Stimulated activated CD4-positive, alpha-beta T cell treated with anti-CD3 and anti-CD28 coated beads, Interleukin-2, amount 100 ng/mL, for 48 hours (primary cell): ENCODE data around the gene HECW1.
A peak's percentile ranks its signal among the peaks of the same experiment; 100 is the strongest.
"Not testable (repeated sequence)": the region's sequence is repeated elsewhere in the genome, so short reads cannot be mapped to it uniquely, and the experiment has no call there.

Source experiments
- DNase-seq, 2 donors: peaks; one replicate each; pipeline ENCODE4 v3.0.0-alpha.2; 2020

The HECW1 gene

DNA sequence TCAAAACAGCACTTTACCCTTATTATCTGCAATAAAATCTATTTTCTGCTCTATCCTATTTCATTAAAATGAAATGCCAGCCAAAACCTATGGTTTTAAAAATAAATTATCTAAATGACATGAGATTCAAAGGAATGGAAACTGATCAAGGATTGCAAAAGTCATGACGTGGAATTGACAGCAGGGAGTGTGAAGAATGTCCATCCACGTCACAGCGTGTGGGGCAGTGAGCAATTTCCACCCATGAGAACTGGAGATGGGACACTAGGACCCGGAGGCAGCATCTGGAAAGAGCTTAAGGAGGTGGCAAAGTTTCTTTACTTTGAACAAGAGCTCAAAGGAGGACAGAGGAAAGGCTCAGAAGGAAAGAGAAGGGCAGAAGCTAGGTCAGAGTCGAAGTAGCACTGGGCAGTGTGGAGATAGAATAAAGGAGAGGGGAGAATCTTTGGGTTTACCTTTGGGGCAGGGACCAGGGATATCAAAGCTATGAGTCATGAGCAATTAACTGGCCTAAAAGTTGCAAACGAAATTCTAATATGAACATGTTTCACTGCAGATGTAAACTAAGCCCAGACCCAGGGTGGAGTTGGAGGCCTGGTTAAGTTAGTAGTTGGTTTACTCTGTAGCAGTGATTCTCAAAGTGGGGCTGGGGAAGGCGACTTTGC, 445.5 kb downstream of the HECW1 start:
- no peak for DNase-seq

DNA sequence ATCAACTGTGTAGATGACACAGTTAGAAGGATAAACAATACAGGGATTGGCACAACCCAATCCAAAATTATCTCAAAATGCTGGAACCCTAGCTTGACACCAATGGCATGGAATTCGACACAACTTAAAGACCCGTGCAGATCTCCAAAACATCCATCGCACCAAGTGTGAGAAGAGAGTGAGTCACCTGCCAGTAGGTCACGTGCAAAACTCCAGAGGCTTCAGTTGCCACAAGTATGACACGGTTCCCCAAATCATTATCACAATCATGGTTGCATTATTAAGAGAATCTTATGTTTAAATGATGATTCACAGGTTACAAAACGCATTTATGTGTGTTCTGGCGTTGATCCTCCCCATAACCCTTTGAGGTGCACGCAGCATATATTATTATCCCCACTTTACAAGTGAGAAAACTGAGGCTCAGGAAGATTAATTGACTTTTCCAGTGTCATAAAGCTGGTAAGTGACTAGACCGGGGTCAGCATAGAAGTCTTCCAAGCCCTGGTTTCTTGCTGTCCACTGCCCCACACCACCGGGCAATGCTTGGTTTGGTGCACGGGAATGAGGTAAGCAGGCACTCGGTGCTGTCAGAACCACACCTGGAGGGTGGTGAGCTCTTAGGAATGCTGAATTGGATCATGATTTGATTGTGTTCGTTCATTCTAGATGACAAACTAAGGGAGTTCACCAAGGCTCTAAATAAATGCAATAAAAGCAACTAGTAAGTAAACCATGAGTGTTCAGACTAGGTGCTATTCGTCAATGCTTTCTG, 446.9 kb downstream of the HECW1 start:
- no peak for DNase-seq

DNA sequence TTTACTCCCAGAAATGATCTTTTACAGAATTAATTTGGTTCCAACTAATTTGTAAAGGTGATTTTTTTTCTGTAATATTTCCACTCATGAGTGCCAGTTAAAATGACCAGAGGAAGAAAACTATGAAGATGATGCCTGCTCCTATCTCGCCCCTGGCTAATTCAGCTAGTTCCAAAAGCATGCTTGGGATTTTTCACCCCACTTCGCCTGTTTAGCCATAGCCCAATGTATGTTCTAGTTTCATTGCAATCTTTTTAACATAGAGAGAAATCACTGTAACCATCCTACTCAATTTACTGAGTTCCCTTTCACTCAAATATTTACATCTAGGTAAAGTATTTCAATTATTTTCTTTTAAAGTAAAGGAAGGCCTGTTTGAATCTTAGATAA, 447.5 kb downstream of the HECW1 start:
- no peak for DNase-seq

DNA sequence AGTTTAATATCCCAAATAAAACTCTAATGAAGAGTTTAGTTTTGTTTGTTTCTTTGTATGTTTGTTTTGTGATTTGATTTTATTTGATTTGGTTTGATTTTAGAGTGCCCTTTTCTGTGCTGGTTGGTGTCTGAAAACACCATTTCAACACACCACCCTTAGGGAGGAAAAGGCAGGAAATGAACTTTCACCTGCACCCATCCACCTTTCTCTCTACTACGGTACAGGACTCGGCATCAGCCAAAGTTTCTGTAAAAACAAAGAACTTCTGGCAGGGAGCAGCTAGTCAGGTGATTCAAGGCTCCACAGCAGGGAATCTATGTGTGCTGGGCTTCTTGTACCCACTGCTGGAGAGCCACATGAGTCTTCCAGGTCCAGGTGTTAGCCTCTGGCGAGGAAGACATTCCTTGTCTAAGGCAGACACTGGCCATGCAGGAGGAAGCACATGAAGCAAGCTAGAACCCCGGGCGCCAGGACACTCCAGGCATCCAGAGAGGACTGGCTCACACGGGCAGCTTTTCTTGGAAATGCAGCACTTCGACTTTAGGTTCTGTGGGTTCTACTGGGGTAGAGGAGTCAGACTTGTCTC, 448.4 kb downstream of the HECW1 start:
- no peak for DNase-seq

DNA sequence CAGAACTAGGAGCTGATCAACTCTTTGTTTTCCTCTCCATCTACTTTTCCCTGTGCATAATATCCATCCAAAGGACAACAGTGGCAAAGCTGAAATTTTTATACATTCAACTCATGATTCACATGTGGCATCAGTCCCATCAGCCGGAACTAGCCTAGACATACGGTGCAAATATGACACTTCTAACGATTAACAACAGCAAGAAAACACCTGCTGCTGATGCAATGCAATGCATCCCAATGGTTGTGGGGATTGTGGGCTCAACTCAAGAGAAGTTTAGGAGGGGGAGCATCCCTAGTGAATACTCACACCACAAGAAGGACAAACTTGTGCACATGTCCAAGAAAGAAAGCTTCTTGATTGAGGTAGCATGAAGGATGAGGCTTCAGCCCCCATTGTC, 449.9 kb downstream of the HECW1 start:
- DNase-seq: no peak

DNA sequence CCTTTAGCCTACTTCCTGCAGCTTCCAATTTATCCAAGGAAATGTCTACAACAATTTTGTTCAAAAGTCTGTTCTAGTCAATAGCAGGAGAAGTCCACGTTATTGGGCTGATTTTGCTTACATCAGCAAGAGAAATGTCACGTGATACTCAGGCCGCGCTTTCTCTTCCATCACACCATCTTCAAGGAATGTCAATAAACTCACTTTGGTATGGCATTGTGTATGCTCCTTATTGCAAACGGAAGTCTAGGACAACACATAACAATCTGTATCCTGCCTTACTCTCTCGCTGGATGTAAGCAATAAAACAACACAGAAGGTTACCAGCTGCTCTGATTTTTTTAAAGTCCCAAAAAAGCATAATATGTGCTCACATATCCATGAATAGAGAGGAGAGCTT, 453.3 kb downstream of the HECW1 start:
- no peak for DNase-seq

DNA sequence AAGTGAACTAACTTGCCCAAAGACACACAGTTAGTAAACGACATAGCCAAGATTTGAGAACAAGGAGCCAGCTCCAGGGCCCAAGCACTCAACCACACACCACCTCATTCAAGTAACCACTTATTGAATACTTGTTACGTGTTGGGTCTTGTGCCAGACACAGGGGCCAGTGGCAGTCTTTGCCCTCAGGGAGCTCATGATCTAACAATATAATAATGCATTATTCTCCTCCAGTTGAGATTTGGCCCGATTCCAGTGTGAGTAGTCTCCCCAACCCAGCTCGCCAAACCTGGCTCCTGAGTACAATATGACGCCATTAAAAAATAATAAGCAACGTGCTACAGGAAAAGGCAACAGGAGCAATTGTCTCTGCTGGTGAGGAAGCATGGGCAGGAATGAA, 456.1 kb downstream of the HECW1 start:
- no peak for DNase-seq

DNA sequence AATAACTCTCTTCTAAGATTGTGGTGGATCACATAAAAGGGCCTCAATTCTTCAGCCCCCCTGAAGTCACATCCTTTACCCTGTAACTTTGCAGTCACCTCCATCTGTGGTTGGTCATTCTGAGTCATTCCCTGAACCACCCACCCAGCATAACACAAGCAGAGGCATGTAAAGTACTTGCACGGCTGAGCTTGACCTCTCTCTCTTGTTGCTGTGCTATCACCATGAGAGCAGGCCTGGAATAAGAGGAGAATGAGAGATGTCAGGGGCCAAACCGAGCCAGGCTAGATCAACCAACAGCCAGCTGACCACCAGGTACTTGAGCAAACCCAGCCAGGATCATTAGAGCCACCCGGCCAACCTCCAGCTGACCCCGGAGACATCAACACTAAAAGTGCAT, 457.0 kb downstream of the HECW1 start:
- no peak for DNase-seq

DNA sequence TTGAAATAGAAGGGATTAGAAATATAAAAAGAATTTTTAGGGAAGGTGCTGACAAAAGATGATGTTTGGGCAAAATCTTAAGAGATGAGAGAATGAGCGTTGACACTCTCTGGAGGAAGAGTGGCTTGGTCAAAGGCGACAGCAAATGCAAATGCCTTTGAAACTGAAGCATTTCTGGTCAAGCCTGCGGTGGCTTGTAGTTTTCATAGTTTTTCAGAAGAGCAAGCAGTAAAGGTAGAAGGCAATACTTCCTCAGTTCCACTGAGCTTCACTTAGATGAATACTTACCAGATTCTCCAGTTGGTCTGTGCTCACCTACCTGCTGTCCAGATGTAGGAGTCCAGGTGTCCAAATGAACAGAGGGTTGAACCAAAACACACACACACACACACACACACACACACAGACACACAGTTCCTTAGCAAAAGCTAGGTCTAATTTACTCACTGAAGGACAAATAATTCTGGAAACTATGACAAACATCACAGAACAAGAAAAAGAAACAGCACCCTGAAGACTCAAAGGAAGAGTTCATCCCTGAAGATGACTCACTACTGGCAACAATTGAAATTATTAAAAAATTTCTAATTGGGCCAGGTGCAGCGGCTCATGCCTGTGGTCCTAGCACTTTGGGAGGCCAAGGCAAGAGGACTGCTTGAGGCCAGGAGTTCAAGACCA, 458.4 kb downstream of the HECW1 start:
- DNase-seq: no peak

DNA sequence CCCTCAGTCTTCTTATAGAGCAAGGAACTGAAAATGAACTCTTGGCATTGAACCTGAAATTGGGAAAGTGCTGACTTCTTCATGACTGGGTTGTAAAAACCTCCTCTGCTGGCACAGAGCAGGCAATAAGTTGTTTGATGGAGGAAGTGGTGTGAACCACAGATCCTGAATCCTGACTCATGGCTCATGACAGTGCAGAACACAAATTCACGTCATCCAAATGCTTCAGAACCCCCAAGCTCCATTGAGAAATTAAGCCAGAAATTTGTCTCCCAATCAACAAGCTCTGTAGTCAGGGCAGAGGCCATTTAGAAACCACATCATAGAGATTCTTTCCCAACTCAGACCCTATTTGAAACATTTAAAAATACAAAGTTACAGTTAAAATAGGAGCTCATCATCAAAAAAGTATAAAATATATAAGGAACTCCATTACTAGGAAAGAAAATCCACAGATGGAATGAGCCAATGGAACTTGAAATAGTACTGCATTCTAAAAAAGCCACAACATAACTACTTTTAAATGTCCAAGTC, 460.1 kb downstream of the HECW1 start:
- no peak for DNase-seq

DNA sequence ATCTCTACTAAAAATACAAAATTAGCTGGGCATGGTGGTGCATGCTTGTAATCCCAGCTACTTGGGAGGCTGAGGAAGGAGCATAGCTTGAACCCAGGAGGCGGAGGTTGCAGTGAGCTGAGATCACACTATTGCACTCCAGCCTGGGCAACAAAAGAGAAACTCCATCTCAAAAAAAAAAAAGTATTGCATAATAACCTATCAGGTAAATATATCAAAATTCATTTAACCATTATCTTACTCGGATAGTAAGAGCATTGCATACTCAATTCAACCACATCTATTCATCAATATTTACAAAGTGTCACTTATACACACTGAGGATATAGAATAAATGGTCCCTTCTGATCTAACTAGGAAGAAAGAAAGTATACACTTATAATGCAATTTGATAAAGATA, 461.4 kb downstream of the HECW1 start:
- not testable (repeated sequence) for DNase-seq

DNA sequence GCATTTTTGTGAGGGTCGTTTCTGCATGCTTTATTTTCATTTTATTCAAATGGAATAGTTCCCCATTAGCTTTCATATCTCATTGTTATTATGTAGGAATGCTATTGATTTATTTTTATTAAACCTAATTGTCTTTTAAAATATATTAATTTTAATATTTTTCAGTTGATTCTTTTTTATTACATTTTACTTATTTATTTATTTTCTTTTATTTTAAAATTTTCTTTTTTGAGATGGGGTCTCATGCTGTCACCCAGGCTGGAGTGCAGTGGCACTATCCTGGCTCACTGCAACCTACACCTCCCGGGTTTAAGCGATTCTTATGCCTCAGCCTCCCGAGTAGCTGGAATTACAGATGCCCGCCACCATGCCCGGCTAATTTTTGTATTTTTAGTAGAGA, 463.1 kb downstream of the HECW1 start:
- DNase-seq: no peak

DNA sequence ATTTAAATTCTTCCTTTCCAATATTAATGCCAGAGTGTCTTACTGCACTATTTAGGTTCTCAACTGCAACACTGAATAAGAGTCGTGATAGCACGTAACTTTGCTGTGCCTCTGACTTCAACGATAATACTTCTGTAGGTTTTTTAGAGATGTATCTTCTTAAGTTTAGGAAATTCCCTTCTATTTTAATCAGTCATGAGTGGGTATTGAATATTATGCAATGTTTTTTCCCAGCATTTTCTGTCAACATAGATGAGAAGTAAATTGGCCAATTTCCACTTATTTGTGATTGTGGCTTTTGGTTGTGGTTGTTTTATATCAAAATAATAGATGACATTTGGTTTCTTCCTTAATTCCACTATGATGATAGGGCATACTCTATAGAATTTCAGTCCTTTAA, 463.8 kb downstream of the HECW1 start:
- no peak for DNase-seq

DNA sequence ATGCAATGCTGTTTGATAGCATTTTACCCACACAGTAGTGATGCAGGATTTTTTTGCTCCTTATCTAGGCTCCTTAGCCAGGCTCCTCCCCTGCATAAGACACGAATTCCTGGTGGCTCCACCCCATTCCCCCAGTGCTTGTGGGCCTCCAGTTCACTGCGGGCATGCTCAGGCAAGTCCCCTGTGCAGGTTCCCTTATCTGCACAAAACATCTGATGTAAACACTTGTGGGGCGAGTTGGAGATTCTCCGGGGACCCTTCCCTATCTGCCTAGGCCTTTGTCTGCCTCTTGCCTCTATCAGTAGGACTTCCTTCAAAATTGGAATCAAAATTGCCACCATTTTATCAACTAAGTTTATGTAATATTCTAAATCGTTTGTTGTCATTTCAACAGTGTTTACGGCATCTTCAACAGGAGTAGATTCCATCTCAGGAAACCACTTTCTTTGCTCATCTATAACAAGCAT, 465.1 kb downstream of the HECW1 start:
- no peak for DNase-seq

DNA sequence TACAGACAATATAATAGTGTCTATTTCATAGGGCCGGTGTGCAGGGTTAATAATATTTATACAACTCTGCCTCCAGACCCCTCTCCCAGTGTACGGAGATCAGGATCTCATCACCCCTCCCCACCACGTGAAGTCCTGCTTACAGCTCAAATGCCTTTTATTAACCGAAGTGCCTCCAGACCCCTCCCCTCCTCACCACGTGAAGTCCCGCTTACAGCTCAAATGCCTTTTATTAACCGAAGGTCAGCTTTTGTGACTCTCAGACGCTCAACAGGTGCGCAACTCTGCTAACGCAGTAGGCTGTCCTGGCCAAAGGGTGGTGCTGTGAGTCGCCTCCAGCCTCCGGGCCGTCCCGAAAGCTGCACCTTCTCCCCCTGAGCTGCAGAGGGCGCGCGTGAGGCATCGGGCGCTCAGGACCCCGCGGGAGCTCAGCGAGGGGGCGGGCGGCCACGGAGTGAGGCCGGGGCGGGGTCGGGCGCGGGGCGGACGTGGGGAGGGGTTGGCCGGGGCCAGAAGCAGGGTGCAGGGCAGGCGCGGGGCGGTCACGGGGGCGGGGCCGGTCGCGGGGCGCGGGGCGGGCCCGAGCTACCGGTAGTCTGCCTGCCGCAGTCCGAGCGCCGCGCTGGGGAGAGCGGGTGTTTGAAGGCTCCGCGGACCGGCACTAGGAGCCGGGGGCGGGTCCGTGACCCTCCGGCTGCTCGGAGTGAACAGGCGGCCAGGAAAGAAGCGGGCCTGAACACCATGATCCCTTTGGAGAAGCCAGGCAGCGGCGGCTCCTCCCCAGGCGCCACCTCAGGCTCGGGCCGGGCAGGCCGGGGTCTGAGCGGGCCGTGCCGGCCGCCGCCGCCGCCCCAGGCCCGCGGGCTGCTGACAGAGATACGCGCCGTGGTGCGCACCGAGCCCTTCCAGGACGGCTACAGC, 470.3 kb downstream of the HECW1 start, which contains the start of gene STK17A:
TSS of gene STK17A (plus strand) at position 606 of the 921 bp plus-strand sequence. CDS start at position 742, 136 bp downstream.
- DNase-seq: peak; percentile 91 to 94

DNA sequence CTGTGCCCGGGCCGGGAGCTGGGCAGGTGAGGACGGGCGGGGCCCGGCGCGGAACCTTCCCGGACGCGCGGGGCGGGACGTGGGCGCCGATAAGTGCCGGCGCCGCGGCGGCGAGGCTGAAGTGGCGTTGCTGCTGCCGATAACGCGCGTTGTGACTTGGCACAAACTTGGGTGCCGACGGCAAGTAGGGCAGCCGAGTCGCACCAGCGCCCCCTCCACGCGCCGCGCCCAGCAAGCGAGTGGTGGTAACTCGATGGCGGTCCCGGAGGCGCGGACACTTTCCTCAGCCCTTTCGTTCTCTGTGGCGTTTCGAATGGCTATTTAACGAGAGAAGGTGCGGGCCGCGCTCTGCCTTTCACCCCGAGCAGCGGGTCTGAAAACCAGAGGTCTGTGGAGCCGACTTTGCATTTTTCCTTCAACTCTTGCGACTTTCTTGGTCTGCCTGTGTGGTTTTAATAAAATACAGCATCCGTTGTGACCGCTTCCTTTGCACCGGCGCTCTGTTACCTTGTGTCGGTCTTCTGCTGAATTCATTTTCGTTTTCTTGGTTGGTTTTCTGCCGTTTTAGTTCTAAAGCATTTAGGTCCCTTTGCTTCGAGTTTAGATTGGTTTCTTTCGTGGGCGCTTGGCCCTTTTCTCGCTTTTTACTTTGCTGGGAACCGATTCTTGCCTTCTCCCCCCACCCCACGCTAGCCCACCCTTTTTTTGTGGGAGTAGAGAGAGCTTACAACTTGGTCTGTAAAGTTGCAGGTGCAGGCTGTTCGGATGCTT, 471.2 kb downstream of the HECW1 start:
- peak; percentile 48 to 49 for DNase-seq

DNA sequence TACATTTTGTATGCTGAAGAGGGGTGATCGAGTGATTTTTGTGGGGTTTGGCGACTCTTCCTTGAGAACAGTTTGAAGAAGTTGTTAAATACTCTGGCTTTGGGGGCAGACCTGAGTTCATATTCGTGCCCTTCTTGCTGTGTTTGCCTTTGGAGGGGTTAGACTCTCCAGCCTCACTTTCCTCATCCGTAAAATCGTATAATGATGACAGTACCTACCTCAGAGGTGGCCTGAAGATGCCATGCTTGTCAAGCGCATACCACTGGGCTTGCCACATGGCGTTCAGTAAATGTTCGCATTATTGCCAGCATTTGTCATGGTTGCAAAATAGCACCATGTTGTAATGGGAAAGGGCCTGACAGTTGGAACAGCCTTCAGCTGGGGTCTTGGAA, 471.7 kb downstream of the HECW1 start:
- DNase-seq: no peak

DNA sequence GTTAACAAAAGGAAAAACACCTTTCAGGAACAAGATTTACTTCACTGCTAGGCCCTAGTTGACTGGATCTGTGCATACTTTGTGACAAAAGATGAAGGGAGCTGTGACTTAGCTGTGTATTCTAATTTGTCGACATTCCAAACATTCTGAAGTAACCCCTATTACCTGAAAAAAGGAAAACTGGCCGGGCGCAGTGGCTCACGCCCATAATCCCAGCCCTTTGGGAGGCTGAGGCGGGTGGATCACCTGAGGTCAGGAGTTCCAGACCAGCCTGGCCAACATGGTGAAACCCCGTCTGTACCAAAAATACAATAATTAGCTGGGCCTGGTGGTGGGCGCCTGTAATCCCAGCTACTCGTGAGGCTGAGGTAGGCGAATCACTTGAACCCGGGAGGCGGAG, 472.3 kb downstream of the HECW1 start:
- DNase-seq: not testable (repeated sequence)

DNA sequence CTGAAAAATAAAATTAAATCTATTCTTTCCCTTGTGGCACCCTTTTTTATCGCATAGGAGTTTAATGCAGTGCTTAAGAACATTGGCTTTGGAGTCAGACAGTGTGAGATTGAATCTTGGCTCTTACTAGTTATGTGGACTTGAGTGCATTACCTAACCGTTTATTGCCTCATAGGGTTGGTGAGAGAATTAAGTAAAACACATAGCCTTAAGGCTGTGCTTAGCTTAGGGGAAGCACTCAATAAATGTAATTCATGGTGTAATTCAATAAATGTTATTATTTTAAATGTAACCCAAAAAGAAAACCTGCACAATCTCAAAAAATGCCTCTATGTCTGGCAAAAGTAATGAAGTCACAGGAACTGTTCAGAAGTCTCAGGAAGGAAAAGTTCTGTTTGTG, 473.1 kb downstream of the HECW1 start:
- no peak for DNase-seq

DNA sequence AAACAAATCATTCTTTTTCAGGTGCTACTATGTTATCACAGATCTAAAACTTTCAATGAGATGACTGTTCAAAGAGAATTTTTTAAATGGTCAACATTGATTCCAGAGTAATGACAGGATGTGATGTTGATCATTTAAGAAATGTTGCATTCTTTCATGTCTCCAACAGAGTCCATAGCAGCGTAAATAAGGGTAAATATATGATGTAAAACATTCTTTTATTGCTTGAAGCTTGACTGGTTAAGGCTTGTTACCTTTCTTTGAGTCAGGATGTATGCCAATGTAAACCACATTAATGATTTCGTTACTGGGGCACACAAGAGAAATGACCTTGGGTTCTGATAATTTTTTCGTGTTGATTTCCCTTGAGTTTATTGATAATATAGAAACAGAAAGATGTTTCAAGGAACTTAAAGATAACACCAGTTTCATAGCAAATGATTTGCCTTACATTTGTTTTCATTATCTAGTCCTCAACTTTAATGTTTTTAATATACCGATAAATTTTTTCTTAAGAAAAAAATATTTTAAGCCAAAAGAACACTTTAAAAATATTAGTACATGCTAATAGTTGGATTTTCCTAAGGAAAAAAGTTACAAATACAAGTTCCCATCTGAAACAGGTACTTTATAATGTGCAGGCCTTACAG, 473.9 kb downstream of the HECW1 start:
- no peak for DNase-seq
